Neutrophil (primary cell): ENCODE measurements around the gene WDR55.
"Not testable (repeated sequence)": the region's sequence is repeated elsewhere in the genome, so short reads cannot be mapped to it uniquely, and the experiment has no call there.

Experiments
- H3K27ac ChIP-seq: fragments of 200-600 bp; sonication (generic); 2 replicates; pipeline ENCODE4 v1.5.1; 2016; ENCODE audit warnings: mild to moderate bottlenecking, moderate library complexity
- H3K27me3 ChIP-seq: fragments of 200-600 bp; sonication (generic); 2 replicates; pipeline ENCODE4 v1.6.0; 2016; ENCODE audit warnings: mild to moderate bottlenecking
- H3K36me3 ChIP-seq: fragments of 200-600 bp; sonication (generic); 2 replicates; pipeline ENCODE4 v1.5.1; 2017
- H3K4me1 ChIP-seq, 2 experiments: fragments of 200-600 bp in 1 of 2; sonication (generic) in 1 of 2; 1 replicate in 1 of 2; 2 replicates in 1 of 2; pipeline versions ENCODE4 v1.5.1 to v1.6.1; 2013 to 2016; ENCODE audit warnings: low read depth in 1 of 2, low read length in 1 of 2, mild to moderate bottlenecking in 1 of 2, moderate library complexity in 1 of 2; ENCODE audit not compliant: control insufficient read depth in 1 of 2, insufficient read depth in 1 of 2
- H3K4me3 ChIP-seq, 2 experiments: fragments of 200-600 bp in 1 of 2; sonication (generic) in 1 of 2; 1 replicate in 1 of 2; 2 replicates in 1 of 2; pipeline ENCODE4 v1.5.1; 2013 to 2016; ENCODE audit warnings: low read depth in 1 of 2, low read length in 1 of 2, mild to moderate bottlenecking in 1 of 2, moderate library complexity in 1 of 2
- H3K9me3 ChIP-seq: fragments of 200-600 bp; sonication (generic); 2 replicates; pipeline ENCODE4 v1.5.1; 2016
- TF ChIP-seq, protein P1 (sequence below): fragments of 200-600 bp; sonication (generic); IDR thresholded peaks from 2 replicates; pipeline ENCODE4 v1.5.1; 2016; ENCODE audit warnings: antibody characterized with exemption

Gene WDR55

DNA sequence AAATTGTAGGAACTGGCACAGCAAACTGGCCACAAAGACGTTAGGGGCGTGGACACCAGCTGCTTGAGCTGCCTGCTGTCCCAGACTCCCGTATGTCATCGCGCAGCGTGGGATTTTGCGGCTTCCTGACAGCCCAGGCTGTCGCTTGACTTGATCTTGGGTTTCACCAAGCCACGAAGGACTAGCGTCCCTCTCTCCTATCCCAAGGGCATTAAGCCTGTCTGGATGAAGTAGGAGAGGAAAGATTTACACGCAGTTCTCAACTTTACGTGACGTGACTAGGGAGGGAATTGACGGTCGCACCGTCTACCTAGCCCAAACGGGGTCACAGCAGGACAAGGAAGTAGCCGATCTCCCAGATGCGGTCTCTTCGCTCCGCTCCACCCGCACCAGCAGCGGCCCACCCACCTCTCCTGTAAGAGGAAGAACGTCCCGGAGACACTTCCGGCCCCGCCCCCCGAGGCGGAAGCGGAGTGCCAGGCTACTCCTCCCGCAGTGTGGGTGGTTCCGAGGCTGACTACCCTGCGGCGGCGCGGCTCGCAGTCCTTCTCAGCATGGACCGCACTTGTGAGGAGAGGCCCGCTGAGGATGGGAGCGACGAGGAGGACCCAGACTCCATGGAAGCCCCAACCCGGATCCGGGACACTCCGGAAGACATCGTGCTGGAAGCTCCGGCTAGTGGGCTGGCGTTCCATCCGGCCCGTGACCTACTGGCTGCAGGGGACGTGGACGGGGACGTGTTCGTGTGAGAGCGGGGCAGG, at the start of gene WDR55:
WDR55 (plus strand) TSS at position 546 of the 761 bp plus-strand sequence; CDS start at position 555, 9 bp downstream.
- TF ChIP-seq, protein P1, sequence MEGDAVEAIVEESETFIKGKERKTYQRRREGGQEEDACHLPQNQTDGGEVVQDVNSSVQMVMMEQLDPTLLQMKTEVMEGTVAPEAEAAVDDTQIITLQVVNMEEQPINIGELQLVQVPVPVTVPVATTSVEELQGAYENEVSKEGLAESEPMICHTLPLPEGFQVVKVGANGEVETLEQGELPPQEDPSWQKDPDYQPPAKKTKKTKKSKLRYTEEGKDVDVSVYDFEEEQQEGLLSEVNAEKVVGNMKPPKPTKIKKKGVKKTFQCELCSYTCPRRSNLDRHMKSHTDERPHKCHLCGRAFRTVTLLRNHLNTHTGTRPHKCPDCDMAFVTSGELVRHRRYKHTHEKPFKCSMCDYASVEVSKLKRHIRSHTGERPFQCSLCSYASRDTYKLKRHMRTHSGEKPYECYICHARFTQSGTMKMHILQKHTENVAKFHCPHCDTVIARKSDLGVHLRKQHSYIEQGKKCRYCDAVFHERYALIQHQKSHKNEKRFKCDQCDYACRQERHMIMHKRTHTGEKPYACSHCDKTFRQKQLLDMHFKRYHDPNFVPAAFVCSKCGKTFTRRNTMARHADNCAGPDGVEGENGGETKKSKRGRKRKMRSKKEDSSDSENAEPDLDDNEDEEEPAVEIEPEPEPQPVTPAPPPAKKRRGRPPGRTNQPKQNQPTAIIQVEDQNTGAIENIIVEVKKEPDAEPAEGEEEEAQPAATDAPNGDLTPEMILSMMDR = peak; percentile 42
- Histone ChIP-seq H3K9me3 (no peaks in the 10 kb centered on the region), H3K36me3 (peaks cover 54% of the 10 kb centered on the region), H3K4me3 (peak within 1 kb of the TSS; percentile 92 to 97), H3K4me1 (peaks cover 26 to 27% of the 10 kb centered on the region in 2 experiments), H3K27me3 (no peaks in the 10 kb centered on the region), H3K27ac (peak within 1 kb of the TSS; percentile 96)

DNA sequence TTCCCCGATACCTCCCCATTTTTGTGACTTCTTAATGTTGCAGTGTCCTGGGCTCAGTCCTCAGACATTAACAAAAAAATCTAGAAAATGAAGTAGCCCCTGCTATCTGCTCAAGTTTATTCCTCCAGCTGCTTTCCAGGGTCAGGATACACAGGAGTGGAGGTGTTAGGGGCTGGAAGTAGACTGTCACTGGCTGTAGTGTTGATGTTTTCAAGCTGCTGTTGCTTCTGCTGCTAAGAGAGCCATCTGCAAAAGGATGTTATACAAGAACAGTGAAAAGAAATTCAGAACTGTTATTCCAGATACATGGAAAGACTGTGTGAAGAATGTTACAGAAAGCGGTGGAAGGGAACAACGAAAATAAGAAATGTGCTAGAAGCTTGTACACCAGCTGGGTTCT, 42.4 kb upstream of the WDR55 start:
- Histone ChIP-seq H3K4me3 (no peak overlapping the region), H3K27ac (no peak overlapping the region), H3K27me3 (peaks cover 7% of the 10 kb centered on the region), H3K9me3 (no peaks in the 10 kb centered on the region), H3K4me1 (peaks cover 11 to 13% of the 10 kb centered on the region in 2 experiments), H3K36me3 (no peaks in the 10 kb centered on the region)
- TF ChIP-seq, protein P1 = no peak

DNA sequence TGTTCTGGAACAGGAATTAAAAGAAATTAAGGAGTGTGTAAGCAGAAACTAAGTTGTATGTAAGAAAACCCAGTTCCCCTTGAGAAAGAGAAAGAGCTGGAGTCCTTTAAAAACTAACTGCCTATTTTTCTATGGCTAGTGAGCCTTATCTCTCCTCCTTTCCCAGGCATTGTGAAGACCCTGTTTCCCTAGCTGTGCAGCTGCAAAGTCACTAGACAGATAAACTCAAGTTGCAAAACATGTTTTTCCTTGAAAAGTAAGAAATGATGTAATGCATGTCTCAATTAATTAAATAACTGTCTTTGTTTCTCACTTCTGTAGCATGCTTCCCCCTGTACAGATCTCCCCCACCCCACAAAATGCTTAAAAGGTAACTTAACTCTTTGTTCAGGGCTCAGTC, 41.6 kb upstream of the WDR55 start:
- H3K27me3 ChIP-seq, H3K9me3 ChIP-seq, H3K36me3 ChIP-seq, H3K4me3 ChIP-seq: not testable (repeated sequence)
- Histone ChIP-seq H3K27ac (peak overlapping the region; percentile 44), H3K4me1 (peaks cover 13 to 14% of the 10 kb centered on the region in 2 experiments)

- Histone ChIP-seq H3K4me1 (peaks cover 23 to 32% of the 10 kb centered on the region in 2 experiments), H3K27ac (peak overlapping the region; percentile 27)
- H3K4me3 ChIP-seq, H3K9me3 ChIP-seq, H3K27me3 ChIP-seq, H3K36me3 ChIP-seq: not testable (repeated sequence)
Observed at GRCh38 chr5:140624886-140625285, 39.8 kb upstream of the WDR55 start.

GRCh38 chr5:140627972-140628371, 36.7 kb upstream of the WDR55 start:
- no peaks in the 10 kb centered on the region for H3K36me3 ChIP-seq
- H3K27me3 ChIP-seq = no peaks in the 10 kb centered on the region
- no peak overlapping the region for H3K4me3 ChIP-seq
- H3K27ac ChIP-seq = no peak overlapping the region
- TF ChIP-seq, protein P1 = no peak
- H3K4me1 ChIP-seq = peaks cover 49 to 55% of the 10 kb centered on the region in 2 experiments
- H3K9me3 ChIP-seq = no peaks in the 10 kb centered on the region

DNA sequence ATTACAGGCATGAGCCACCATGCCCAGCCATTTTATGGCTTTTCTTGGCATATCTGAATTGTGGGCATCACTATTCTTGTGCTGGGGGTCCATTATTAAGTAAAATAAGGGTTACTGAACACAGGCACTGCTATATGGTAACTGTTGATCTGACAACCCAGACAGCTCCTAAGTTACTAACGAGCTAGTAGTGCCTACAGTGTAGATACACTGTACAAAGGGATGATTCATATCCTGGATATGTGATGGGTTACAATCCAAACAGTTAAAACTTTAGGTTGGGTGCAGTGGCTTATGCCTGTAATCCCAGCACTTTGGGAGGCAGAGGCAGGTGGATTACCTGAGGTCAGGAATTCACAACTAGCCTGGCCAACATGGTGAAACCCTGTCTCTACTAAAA, 36.0 kb upstream of the WDR55 start:
- H3K4me3 ChIP-seq = no peak overlapping the region
- TF ChIP-seq, protein P1 = no peak
- H3K9me3 ChIP-seq = no peaks in the 10 kb centered on the region

More for the DNA sequence above, 36.0 kb upstream of the WDR55 start:
- H3K4me1 ChIP-seq = peaks cover 49 to 55% of the 10 kb centered on the region in 2 experiments
- no peaks in the 10 kb centered on the region for H3K36me3 ChIP-seq
- H3K27ac ChIP-seq = peak overlapping the region; percentile 31
- no peaks in the 10 kb centered on the region for H3K27me3 ChIP-seq
